GM12801 (cell line): ENCODE measurements around the gene SRRM2.

Source experiments
- CTCF ChIP-seq: IDR thresholded peaks from one replicate; pipeline ENCODE4 v1.5.1; 2011; ENCODE audit warnings: control low read depth; ENCODE audit not compliant: insufficient read length; ENCODE audit errors: extremely low read depth

Gene SRRM2

DNA sequence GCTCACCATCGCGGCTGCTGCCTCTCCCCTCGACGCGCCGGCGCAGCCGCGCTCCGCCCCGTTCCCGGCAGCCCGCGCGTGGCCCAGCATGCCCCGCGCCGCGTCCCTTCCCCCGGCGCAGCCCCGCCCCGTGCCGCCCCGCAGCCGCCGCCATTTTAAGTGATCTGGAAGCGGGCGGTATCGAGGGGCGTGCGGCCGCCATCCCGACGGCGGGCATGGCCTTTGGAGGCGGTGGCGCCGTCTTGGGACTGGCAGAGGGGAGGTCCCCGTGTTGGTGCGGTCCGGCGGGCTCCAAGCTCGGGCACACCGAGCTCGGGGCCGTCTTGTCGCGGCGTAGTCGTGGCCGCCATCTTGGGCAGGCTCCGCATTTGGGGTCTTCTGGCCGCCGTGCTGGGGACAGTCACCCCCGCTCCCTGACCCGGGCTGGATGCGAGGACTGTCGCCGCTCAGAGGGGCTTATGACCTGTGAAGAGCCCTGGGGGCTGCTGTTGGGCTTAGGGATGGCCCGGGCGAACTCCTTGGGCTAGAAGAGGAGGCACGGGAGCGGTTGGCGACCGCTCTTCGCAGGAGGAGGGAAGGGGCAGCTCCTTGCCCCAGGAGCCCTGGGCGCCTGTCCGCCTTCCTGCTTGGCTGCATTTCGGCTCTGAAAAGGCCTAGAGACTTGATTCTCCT, 24.9 kb downstream of the SRRM2 start, which contains the start of gene ELOB:
TSS of gene ELOB (minus strand) at position 50 of the 672 bp plus-strand sequence. CDS start at position 9, 41 bp downstream.
- no peak for TF ChIP-seq CTCF

DNA sequence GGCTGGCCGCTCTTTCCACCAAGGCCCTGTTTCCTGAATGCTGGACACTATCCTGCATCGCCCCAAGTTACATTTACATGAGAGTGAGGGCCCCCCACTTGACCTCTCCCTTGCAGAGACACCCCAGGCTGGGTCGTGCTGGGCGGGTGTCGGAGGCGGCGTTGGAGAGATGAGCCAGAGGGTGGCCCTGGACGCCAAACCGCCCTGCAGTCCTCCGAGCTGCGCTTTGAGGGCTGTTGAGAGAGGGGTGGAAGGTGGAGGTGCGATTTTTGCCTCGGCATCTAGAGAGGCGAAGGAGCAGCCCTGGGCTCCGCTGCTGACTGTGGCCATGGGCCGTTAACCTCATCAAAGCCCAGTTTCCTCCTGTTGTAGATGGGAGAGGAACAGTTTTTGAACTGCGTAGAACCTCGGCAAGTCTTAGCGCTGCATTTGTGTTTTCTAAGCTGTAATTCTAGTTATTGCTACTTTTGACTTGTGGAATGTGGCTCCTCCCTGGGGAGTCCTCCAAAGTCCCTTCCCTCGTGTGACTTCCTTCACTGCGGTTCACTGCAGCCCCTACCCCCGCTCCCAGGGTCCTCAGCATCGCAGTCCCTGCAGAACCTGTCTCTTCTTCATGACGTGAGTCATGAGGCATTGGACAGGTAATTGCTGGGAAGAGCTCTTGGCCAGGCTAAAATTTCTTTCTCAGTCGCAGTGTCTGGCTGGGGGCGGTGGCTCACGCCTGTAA, 25.6 kb downstream of the SRRM2 start:
- no peak for TF ChIP-seq CTCF

GRCh38 chr16:2778630-2778958, 26.2 kb downstream of the SRRM2 start:
- no peak for TF ChIP-seq CTCF

GRCh38 chr16:2779151-2779920, 26.9 kb downstream of the SRRM2 start:
- TF ChIP-seq CTCF: no peak

DNA sequence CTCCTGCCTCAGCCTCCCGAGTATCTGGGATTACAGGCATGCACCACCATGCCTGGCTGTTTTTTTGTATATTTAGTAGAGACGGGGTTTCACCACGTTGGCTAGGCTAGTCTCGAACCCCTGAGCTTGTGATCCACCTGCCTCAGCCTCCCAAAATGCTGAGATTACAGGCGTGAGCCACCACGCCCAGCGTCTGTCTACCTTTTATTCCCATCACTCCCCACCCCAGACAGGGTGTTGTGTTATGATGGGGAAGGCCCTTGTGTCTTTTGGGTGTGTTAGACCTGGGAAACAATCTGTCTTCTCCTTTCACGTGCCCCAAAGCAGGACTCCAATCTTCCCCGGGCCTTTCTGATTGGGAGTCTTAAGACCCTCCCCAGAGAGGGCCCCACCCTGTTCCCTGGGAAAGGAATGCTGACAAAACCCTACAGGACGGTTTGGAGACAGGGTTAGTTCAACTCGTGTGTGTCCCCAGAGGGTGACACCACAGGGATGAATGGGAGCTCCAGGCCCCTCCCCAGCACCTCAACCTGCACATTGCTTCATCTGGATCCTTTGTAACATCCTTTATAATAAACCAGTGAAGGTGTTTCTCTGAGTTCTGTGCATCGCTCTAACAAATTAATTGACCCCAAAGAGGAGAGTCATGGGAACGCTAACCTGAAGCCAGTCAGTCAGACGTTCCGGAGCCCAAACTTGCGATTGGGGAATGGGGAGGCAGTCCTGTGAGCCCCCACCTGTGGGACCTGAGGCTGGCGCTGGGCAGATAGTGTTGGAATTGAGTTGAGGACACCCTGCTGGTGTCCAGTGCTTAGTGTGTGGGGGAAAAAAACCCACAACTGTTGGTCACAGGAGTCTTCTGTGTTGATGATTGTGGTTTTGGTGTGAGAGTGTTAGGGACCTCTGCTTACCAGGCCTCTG, 27.8 kb downstream of the SRRM2 start:
- TF ChIP-seq CTCF: no peak

DNA sequence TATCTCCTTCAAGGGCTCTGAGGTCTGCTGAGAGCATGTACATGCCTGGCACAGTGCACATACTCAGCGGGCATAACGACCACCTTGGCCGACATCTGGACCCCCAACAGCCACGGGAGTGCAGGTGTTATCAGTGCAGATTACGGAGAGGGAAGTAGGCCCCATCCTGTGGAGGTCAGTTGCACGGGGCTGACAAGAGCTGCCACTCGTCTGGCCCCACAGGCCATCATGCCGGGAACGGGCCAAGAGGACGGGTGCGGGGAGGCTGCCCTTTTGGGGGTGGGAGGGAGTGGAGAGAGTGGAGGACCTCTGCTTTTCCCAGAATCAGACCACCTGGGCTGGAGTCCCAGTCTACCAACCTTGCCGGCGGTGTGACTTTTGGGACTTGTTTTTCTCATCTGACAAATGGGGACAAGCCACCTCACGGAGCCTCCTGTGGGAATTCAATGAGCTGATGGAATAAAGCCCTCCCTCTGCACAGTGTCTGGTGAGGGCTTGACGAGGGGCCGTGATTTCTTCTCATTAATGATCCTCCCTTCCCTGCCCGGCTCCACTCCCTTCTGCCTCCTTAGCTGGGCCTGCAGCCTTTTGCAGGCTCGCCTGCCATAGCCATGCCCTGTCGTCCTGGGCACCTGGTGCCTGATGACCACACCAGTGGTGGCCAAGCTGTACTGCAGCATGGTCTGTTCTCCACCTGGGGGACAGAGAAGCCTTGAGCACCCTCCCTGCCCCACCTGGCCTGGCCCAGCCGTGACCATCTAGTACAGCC, 30.3 kb downstream of the SRRM2 start:
- TF ChIP-seq CTCF: no peak
